Fibroblast of skin of back (primary cell): Measurements from ENCODE around the gene CD82.

Experiments used
- DNase-seq: peaks from one replicate; pipeline ENCODE4 v3.0.0-alpha.2; 2013

The CD82 gene

GRCh38 chr11:44576656-44577055, 11.2 kb downstream of the CD82 start:
- no peak for DNase-seq

- DNase-seq: no peak
Observed at GRCh38 chr11:44577231-44577830, 11.9 kb downstream of the CD82 start.

- DNase-seq: no peak
Observed at GRCh38 chr11:44578279-44578678, 12.8 kb downstream of the CD82 start.

GRCh38 chr11:44579302-44579761, 13.9 kb downstream of the CD82 start:
- no peak for DNase-seq

GRCh38 chr11:44580701-44581100, 15.2 kb downstream of the CD82 start:
- no peak for DNase-seq

GRCh38 chr11:44581246-44581645, 15.8 kb downstream of the CD82 start:
- no peak for DNase-seq

- no peak for DNase-seq
Observed at GRCh38 chr11:44582641-44583352, 17.3 kb downstream of the CD82 start.

- no peak for DNase-seq
Observed at GRCh38 chr11:44583353-44583669, 17.8 kb downstream of the CD82 start.

GRCh38 chr11:44585421-44585820, 20.0 kb downstream of the CD82 start:
- DNase-seq: no peak

- peak; percentile 83 for DNase-seq
Observed at GRCh38 chr11:44589301-44589700, 23.8 kb downstream of the CD82 start.

GRCh38 chr11:44590769-44591168, 25.3 kb downstream of the CD82 start:
- no peak for DNase-seq

GRCh38 chr11:44591557-44591956, 26.1 kb downstream of the CD82 start:
- no peak for DNase-seq

GRCh38 chr11:44592125-44592940, 26.9 kb downstream of the CD82 start:
- DNase-seq: no peak

- DNase-seq: no peak
Observed at GRCh38 chr11:44593251-44593650, 27.8 kb downstream of the CD82 start.

- no peak for DNase-seq
Observed at GRCh38 chr11:44595006-44595405, 29.5 kb downstream of the CD82 start.

- DNase-seq: no peak
Observed at GRCh38 chr11:44595964-44596381, 30.5 kb downstream of the CD82 start.

- no peak for DNase-seq
Observed at GRCh38 chr11:44596525-44597276, 31.2 kb downstream of the CD82 start.

GRCh38 chr11:44597358-44598012, 32.0 kb downstream of the CD82 start:
- no peak for DNase-seq

GRCh38 chr11:44598831-44599230, 33.4 kb downstream of the CD82 start:
- DNase-seq: no peak

GRCh38 chr11:44600261-44600660, 34.8 kb downstream of the CD82 start:
- DNase-seq: no peak

- peak; percentile 24 for DNase-seq
Observed at GRCh38 chr11:44600839-44601383, 35.4 kb downstream of the CD82 start.
